B cell (primary cell): ENCODE data around the gene GARS1.

Experiments
- EZH2 ChIP-seq: IDR thresholded peaks from 2 replicates; pipeline ENCODE4 v1.6.1; 2012; ENCODE audit warnings: borderline replicate concordance, low read depth, mild to moderate bottlenecking, moderate library complexity, low read length; ENCODE audit not compliant: insufficient read depth, poor library complexity, severe bottlenecking
- TF ChIP-seq, protein P1 (sequence below): fragments of 200-600 bp; IDR thresholded peaks from one replicate; pipeline ENCODE4 v1.8.0; 2022; ENCODE audit warnings: antibody characterized with exemption, mild to moderate bottlenecking

DNA sequence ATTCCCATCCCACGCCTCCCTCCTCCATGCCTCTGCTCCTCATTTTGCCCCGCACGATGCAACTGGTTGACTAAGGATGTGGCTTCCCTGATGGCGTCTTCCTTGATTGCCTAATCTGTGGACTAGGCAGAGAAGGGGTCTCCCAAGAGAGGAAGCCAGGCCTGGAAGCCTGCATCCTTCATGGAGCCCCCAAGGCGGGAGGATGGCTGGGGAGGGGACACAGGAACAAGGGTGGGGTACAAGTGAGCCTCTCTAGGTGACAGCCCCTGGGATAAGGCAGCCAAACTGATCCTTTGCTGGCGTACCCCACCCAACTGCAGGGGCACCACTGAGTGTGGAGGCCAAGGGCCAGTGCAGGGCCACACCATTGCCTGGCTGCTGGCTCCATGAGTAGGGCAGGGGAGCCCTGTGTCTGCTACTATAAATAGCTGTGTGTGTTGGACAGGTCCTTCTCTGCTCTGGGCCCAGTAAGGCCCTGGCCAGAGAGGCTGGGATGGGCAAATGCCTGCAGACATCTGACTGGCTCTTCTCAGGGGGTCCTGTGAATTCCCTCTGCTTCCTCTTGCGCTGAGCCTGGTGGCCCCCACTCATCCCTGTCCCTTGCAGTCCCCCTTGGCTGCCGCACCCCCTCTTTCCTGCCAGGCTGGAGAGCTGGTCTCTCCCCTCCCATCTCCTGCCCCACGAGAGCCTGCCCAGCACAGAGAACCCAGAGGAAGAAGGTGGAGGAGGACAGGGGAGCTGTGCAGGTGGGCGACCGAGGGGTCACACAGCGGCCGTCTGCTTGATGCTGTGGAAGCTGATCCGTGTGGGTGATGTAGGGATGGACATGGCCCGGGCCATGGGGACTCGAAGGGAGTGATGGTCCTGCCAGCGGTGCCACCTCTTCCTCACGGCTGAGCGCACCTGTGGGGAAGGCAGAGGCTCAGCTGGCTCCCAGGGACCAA, 58.3 kb downstream of the GARS1 start:
- TF ChIP-seq, protein P1, sequence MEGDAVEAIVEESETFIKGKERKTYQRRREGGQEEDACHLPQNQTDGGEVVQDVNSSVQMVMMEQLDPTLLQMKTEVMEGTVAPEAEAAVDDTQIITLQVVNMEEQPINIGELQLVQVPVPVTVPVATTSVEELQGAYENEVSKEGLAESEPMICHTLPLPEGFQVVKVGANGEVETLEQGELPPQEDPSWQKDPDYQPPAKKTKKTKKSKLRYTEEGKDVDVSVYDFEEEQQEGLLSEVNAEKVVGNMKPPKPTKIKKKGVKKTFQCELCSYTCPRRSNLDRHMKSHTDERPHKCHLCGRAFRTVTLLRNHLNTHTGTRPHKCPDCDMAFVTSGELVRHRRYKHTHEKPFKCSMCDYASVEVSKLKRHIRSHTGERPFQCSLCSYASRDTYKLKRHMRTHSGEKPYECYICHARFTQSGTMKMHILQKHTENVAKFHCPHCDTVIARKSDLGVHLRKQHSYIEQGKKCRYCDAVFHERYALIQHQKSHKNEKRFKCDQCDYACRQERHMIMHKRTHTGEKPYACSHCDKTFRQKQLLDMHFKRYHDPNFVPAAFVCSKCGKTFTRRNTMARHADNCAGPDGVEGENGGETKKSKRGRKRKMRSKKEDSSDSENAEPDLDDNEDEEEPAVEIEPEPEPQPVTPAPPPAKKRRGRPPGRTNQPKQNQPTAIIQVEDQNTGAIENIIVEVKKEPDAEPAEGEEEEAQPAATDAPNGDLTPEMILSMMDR, result no peak
- TF ChIP-seq EZH2, result no peak
